Measurements from ENCODE around the gene AFAP1L1.

GRCh38 chr5:149363358-149363757, 91.7 kb downstream of the AFAP1L1 start:
- no peak for TF ChIP-seq CTCF (IDR thresholded peaks at IDR 0.05)
- TF ChIP-seq POLR2A (IDR thresholded peaks at IDR 0.05) = no peak
